GM12864 (cell line): ENCODE measurements around the gene TTC9B.

Experiments used
- DNase-seq: peaks from one replicate; pipeline ENCODE4 v3.0.0-alpha.2; 2011; ENCODE audit warnings: low read depth
- H3K4me3 ChIP-seq: 2 replicates; pipeline ENCODE4 v1.5.1; 2011; ENCODE audit warnings: mild to moderate bottlenecking, low read depth, low read length, control low read depth
- TF ChIP-seq, protein P1 (sequence below): IDR thresholded peaks from 2 replicates; pipeline ENCODE4 v1.5.1; 2011; ENCODE audit warnings: low read depth, mild to moderate bottlenecking, moderate library complexity, low read length, control low read depth, inconsistent platforms; ENCODE audit errors: missing control alignments

Gene TTC9B

DNA sequence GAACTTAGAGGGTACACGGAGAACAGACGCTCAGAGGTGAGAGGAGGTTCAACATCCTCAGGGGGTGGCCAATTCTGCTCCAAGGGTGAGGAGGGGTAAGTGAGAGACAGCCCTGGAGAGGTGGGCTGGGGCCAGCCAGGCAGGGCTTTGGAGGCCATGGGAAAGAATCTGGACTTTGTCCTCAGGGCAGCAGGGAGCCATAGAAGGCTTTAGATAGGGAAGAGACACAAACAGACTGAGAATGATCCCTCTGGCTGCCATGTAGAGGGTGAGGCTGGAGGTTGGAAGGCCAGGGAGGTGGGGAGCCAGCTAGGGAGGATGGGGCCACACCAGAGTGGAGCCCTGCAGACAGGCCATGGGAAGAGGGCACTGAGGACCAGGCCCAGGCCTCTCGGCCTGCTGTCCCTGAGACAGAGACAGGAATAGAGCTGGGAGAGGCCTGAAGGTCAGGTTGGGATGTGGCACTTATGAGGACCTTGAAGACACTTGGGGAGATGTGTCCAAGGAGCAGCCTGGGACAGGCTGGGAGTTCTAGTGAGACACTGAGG lies 37.5 kb upstream of the TTC9B start:
- TF ChIP-seq, protein P1, sequence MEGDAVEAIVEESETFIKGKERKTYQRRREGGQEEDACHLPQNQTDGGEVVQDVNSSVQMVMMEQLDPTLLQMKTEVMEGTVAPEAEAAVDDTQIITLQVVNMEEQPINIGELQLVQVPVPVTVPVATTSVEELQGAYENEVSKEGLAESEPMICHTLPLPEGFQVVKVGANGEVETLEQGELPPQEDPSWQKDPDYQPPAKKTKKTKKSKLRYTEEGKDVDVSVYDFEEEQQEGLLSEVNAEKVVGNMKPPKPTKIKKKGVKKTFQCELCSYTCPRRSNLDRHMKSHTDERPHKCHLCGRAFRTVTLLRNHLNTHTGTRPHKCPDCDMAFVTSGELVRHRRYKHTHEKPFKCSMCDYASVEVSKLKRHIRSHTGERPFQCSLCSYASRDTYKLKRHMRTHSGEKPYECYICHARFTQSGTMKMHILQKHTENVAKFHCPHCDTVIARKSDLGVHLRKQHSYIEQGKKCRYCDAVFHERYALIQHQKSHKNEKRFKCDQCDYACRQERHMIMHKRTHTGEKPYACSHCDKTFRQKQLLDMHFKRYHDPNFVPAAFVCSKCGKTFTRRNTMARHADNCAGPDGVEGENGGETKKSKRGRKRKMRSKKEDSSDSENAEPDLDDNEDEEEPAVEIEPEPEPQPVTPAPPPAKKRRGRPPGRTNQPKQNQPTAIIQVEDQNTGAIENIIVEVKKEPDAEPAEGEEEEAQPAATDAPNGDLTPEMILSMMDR, result no peak
- H3K4me3 ChIP-seq, result no peak overlapping the region
- DNase-seq, result no peak

DNA sequence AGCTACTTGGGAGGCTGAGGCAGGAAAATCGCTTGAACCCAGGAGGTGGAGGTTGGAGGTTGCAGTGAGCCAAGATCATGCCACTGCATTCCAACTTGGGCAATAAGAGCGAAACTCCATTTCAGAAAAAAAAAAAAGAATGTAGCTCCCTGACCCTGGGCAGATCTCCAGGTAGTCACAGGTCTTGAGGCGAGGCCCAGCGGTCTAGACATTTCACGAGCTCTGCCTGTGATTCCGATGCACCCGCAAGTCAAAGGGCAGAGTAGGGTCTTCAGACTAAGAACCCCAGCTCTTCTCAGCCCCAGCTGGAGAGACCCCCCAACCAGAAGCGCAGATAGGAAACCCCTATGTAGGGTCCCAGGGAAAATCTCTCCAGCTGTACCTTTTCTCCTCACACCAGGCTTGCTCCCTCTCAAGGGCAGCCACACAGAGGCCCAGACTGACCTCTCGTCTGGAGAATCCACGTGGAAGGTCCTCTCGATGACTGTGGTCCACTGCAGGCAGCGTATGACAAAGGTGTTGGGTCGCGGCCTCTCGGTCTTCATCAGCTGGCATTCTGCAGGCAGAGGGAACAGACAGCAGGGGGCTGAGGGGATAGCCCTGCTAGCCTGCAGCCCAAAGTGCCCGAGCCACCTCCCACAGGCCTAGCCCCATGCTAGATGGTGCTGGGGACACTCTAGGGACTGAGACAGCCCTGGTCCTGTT lies 36.7 kb upstream of the TTC9B start:
- no peak overlapping the region for H3K4me3 ChIP-seq
- TF ChIP-seq, protein P1, result no peak
- no peak for DNase-seq

DNA sequence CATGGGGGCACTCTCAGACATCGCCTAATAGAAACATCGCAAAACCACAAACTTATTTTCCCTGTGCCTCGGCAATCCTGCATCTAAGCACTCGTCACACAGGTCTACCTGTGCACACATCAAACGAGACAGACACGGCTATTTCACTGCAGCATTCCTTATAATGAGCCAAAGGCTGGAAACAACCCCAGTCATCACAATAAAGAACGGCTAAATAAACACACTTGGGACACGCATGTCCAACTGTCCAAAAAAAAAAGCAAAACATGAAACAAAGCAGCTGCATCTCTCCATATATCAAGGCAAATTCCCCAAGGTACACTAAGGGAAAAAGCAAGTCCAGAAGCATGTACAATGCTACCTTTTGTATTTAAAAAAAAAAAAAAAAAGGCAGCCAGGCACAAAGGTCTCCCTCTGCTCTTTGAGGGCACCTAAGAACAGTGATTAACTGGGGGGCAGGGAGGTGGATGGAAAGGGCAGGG lies 35.5 kb upstream of the TTC9B start:
- no peak for DNase-seq
- H3K4me3 ChIP-seq, result no peak overlapping the region
- TF ChIP-seq, protein P1, result no peak

DNA sequence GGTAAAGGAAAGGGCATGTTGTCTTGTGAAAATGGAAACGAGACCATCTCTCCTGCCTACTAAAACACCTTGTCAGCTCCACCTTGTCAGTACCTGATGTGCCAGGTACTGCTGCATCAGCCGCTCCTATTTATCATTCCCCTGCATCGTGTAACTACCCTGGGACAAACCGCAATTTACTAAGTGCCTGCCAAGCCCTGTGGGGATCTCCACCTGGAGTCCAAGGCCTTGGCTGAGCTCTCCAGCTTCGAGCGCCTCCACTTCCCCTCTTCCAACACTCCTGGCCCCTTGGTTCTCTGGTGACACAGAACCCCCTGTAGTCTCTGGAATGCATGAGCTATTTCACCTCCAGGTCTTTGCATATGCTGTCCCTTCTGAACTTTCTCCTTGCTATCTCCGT lies 34.2 kb upstream of the TTC9B start:
- TF ChIP-seq, protein P1, result no peak
- H3K4me3 ChIP-seq, result no peak overlapping the region
- DNase-seq, result no peak

GRCh38 chr19:40251991-40252390 lies 33.8 kb upstream of the TTC9B start:
- TF ChIP-seq, protein P1, result no peak
- DNase-seq, result no peak
- no peak overlapping the region for H3K4me3 ChIP-seq

- no peak for DNase-seq
- no peak overlapping the region for H3K4me3 ChIP-seq
- TF ChIP-seq, protein P1, result no peak
These were observed 33.1 kb upstream of the TTC9B start for GRCh38 chr19:40251244-40251643.

DNA sequence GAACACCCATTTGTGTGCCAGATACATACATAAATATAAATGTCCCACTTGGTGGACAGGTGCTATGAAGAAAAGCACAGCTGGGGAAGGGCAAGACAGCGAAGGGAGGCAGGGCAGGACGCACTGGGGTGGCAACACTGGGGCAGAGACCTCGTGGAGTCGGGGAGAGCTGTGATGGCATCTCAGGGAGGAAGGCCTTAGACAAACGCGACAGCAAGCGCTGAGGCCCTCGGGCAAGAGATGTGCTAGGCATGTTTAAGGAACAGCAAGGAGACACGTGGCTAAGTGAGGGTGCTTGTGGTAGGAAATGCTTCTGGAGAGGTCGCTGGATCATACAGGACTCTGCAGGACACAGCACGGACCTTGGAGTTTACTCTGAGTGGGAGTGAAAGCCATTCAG lies 31.6 kb upstream of the TTC9B start:
- TF ChIP-seq, protein P1, result no peak
- H3K4me3 ChIP-seq, result no peak overlapping the region
- DNase-seq, result no peak
